GM21528 (cell line): Measurements from ENCODE around the gene DESI2.

Experiments
- ATAC-seq: cut with Tn5 transposase; IDR thresholded peaks from one replicate; pipeline ENCODE4 v1.9.1; 2021; ENCODE audit warnings: mild to moderate bottlenecking, moderate library complexity; ENCODE audit not compliant: unreplicated experiment, low FRiP score

The DESI2 gene

DNA sequence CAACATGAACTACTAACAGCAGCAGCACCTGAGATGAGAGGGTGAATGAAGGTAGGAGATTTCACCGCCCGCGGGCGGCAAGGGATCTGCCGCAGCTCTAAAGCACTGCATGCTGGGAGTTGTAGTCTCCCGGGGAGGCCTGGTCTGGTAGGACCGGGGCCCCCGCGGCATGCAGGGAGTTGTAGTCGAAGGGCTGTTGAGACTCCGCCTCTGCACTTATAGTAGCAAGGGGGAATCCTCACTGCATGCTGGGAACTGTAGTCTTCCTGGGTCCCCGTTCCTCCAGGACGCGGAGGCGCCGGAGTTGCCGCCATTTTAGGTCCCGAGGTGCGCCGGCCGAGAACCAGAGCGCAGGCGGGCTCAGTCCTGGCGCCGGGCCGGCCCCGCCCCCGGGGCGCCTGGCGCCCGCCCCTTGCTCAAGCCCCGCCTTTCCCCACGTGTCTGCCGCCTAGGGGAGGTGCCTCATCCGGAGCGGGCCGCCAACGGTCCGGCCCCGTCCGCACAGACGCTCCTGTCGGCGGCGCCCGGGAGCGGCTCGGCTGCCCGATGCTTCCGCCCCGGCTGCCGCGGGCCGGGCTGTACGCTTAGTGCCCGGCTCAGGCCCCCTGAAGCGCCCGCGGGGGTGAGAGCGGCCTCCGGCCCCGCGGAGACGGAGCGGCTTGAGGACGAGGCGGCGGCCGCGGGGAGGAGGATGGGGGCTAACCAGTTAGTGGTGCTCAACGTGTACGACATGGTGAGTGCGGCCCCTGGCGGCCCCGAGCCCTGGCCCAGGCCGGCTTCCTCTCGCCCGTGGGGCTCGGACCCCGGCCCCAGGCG lies at the start of gene DESI2:
Gene DESI2, plus strand, starts transcription at position 504 of the 816 bp plus-strand sequence. Its CDS starts 188 bp downstream, at position 692.
- peak; percentile 98 for ATAC-seq

DNA sequence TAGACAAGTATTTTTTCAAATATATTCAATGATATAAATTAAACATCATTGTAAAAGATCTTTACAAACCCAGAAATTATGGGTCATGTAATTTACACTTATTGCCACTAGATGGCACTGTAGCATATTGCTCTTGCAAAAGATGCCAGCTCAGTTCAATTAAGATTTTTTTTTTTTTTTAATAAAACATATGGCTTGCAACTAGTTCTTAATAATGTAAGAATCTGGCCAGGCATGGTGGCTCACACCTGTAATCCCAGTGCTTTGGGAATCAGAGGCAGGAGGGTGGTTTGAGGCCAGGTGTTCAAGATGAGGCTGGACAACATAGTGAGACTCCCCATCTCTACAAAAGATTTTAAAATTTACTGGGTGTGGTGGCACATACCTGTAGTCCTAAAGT lies 49.4 kb upstream of the DESI2 start:
- no peak for ATAC-seq

DNA sequence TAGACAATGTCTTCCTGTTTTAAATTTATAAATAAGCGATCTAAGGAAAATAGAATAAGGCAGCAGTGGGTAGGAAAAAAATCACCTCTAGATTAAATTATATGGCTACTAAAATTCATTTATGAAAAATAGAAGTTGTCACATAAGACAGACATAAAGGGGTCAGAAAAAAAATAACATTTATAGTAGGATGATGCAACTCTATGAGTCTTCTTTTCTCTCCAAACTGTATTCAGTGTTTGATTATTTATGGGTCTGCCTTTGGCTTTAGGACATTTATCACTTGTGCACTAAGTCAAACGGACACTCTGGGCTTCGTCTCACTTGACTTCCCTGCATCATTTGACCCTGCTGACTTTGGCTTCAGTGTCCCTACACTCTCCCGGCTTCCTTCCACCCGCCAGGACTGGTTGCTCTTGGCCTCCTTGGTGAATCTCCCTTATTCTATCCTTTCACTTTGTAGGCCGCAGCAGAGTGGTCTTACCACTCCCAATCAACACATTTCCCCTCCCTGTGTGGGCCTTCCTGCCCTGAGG lies 47.0 kb upstream of the DESI2 start:
- ATAC-seq: no peak

DNA sequence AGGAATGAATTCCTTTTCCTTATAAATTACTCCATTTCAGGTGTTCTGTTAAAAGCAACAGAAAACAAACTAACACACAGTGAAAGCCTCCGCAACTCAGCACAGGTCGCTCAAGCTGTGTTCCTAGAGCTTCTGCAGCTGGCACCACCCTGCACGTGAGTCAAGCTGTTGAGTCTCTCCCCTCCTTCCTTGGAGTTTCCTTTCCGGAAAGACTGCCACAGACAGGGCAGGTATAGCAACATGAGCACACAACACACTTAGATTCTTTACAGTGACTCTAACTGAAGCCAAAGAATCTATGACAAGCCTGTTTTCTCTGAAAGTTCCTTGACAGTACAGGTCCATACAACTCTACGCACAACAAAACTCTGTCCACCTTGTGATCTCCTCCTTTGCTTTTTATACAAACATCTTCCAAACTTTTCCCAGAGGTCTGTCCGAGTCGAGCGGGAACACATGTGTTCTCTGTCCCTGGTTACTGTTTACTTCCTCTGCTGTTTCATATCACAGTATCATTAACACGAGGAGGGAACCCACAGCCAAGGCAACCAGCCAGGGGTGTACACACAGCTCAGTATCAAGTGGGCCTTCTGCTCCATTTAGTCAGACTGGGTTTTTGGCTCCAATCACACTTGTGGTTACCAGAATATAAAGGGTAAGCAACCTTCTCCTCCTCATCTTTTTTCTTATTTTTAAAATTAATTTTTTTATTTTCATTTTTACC lies 38.7 kb upstream of the DESI2 start:
- no peak for ATAC-seq

DNA sequence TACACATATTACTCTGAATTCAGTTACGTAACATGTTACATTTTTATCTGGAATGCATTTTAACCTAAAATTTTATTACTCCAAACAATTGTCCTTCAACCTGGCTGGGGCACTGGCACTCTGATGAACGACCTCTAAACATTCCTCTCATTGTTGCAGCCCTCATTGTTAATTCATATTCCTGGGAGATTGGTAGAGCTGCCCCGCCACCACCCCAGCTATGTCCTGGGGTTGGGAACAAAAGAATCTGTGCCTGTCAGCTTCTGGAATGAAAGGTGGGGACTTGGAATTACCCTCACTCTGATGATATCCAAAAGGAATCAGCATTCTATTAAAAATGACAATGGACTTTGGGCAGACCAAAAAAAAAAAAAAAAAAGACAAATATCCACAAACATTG lies 38.0 kb upstream of the DESI2 start:
- ATAC-seq: no peak

DNA sequence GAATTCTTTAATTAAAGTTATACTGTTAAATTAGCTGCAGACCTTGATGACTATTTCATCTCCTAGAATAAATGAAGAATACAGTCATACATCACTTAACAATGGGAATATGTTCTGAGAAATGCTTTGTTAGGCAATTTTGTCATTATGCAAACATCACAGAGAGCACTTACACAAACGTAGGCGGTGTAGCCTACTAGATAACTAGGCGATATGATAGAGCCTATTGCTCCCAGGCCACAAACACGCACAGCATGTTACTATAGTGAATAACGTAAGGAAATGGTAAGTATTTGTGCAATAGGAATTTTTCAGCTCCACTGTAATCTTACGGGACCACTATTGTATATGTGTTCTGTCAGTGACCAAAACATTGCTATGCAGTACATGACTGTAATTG lies 37.6 kb upstream of the DESI2 start:
- no peak for ATAC-seq

DNA sequence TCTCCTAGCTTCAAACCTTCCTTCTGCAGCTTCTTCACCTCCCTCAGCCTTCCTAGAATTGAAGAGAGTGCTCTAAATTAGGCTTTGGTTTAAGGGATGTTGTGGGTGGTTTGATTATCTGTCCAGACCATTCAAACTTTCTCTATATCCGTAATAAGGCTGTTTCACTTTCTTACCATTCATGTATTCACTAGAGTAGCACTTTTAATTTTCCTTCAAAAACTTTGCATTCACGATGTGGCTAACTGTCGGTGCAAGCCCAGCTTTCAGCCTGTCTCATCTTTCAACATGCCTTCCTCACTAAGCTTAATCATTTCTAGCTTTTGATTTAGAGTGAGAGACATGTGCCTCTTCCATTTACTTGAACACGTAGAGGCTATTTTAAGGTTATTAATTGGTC lies 26.2 kb upstream of the DESI2 start:
- ATAC-seq: no peak

DNA sequence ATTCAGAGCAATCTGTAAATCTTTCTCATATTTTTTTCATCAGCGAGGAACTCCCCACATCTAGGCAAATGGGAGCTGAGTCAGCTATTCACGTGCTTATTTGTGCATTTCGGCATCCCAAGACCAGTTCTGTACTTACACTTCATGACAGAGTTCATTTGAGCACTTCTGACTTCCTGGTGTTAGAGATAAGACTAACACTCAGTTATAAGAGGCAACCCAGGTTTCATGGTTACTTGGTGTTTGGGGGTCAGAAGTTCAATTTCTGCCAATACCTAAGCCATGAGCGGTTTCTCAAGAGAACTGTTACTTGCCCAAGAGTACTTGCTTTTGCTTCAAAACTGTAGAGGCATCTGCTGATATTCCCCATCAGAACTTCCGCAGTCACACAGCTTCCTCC lies 24.1 kb upstream of the DESI2 start:
- ATAC-seq: no peak

DNA sequence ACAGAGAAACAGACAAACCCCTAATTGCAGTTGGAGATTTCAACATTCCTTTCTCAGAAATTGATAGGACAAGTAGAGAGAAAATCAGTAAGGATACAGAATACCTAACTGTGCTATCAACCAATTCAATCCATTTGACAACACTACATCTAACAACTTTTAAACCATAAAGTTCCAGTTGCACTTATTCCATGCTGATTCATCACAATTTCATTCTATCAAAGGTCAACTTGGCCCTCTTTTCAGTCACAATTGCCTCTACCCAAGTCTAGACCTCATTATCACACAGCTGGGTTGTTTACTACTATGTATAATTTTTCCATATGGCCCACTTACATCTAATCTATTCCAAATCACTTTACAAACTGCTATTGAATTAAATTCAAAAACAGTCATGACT lies 19.8 kb upstream of the DESI2 start:
- ATAC-seq: no peak

DNA sequence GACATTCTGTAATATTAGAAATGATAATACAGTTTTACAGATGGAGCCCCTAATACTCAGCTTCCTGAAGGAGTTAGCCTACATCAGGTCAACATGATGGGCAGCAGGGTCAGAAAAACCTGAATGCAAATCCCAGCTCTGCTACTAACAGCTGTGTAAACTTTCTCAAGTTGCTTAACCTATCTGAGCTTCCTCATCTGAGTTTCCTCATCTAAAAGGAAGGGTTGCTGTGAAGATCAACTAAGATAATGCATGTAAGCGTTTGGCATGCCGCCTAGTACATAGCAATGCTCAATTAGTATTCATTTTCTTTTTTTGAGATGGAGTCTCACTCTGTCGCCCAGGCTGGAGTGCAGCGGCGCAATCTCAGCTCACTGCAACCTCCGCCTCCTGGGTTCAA lies 18.4 kb upstream of the DESI2 start:
- ATAC-seq: no peak

DNA sequence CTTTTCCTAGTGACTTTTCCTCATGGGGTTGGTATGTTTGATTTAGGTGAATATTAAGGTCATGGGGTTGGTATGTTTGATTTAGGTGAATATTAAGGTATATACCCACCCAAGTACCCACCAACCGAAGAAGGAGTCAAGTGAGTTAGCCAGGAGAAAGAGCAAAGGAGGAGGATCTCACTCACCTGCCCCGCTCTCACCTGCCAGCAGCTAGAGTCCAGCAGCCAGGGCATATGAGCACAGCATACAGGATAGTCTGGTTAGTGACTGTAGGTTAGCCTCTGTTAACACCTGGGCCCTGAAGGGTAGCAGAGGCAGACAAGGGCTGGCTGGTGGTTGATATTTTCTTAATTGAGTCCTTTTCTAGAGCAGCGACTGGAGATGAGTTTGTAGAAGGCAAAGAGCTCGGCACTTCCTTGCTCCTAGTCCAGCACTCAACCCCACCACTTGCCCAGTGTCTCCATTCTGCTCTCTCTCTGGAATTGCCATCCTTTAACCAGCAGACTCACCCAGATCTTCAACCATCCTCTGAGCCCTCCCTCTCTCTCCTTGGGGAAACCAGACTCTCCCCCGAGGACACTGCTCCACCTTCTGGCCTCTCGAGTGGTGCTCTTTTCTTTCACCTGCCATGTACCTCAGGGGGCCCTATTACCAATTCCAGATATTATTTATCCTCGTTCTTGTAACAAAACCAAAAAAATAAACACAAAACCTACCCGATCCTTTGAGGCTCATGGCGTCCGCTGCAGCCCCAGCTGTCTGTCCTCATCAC lies 16.3 kb upstream of the DESI2 start:
- ATAC-seq: no peak

DNA sequence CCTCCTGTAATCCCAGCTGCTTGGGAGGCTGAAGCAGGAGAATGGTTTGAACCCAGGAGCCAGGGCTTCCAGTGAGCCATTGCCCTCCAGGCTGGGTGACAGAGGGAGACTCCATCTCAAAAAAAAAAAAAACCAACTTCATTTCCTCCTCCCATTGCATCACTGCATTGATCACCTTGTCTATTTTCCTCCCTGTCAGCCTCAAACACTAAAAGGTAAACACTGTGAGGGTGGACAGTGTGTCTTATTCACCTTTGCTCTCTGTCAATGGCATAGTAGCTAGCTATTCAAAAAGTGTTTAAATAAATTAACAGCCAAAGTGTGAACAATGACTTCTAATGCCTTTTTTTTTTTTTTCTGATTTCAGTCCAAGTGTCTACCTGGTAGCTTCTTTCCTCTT lies 13.4 kb upstream of the DESI2 start:
- no peak for ATAC-seq

DNA sequence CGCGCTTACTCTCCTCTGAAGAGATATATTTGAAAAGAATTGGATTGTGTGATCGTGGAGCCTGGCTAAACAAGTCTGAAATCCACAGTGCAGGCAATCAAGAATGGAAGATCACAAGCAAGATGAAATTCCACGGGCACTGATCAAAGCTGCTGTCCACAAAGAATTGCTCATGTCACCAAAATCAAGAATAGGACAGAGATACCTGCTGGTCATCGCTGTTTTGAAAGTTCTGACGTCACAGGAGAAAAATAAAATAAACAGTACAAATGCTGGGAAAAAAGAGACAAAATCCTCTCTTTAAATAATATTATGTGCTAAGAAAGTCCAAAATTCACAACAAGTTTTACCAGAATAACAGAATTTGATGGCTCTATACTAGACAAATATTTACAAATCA lies 12.0 kb upstream of the DESI2 start:
- no peak for ATAC-seq

DNA sequence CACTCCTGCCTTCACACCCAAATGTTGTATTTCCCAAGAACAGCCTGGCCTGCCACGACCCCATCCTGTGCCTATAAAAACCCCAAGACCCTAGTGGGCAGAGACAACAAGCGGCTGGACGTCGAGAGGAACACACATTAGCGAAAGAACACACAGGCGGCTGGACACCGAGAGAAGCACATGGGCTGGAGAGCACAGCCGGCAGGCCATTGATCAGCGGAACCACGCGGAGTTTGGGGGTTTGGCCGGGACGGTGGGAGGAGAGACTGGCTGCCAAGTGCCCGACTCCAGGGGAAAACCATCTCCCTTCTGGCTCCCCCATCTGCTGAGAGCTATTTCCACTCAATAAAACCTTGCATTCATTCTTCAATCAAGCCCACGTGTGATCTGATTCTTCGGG lies 10.4 kb upstream of the DESI2 start:
- ATAC-seq: no peak

DNA sequence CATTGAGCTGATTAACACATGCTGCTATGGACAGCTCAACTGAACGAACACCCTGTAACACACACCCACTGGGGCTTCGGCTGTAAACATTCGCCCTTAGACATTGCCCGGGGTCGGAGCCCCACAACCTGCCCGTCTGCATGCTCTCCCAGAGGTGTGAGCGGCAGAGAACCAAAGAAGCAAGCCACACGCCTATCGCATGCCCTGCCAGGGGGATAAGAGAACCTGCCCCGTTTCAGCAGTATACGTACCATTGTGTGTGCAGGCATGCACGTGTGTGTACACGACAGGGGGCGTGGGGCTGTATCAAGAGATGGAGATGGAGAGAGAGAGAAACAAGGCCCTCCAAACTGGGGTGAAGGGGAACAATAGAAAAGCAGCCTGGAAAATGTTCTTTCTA lies 9.9 kb upstream of the DESI2 start:
- ATAC-seq: no peak

DNA sequence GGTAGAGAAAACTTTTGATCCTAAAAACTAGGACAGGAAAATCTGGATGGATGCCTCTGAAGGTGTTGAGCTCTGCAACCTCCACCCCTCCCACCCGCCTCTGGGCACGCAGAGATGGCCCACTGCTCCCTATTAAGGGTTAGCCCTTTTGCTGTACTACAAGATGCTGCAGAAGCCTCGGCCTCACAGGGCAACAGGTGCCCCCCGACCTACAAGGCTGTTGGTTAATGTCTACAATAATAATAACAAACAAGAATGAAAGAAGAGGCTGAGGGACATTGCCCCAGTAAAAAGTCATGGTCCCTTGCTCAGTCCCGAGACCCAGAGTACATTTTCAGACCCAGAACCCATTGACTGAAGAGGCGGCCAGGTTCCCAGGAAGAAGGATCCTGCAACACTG lies 7.5 kb upstream of the DESI2 start:
- no peak for ATAC-seq

DNA sequence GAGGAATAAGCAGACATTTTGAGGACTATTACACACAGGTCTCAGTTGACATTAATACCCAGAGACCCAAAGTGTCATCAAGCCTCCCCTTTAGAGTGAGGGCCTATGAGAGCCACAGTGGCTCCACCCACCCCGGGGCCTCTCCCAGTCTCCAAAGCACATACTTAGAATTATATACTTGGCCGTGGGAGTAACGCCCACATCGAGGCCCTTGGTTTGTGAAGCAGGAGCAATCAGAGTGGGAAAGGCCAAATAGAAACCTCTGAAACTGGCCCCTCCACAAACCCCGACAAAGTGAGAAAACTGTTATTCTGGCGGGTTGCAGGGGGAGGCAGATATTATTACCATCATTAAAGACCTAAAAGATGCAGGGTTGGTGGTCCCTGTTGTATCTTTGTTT lies 7.0 kb upstream of the DESI2 start:
- no peak for ATAC-seq

DNA sequence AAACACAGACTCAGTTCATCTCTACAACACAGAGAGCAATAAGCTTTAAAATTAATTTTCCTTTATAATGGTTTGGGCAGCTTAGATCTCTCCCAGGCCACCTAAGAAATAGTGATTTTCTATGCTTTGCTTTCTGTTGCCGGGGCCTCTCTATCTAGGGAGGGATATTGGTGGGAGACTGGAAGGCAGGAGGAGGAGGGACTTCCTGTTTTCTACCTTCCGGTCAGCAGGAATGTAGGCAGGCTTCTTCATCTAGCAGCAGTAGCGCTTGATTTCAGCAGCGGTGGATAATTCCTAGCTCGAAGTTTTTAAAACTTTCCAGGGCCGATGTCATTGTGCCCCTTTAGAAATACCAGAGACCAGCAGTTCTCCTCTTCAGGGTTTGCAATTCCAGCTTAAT lies 5.1 kb upstream of the DESI2 start:
- ATAC-seq: no peak

DNA sequence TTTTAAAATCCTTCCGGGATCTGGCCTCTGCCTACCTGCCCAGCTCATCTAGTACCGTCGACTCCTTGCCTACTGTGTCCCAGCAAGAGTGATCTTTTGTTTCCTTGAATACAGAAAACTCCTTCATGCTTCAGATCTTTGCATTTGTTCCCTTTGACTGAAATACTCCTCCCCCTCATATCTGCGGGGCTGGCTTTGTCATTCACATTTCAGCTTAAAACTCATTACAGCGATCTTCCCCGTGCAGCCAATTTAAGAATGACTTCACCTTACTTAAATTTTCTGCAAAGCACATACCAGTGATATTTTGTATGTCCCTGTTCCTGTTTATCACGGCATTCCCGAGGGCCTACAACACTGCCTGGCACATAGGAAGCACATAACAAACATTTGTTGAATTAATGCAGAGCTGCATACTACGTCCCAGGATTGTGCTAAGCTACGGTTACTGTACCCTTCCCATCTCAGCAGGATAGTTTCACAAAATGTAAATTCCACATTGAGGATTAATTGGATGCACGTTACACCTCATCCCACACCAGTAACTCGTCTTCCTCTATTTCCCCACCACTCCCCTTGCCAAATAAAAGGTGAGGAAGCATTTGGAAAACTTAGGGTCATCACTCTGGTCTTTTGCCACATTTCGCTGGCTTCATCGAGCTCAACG lies 837 bp upstream of the DESI2 start:
- no peak for ATAC-seq

DNA sequence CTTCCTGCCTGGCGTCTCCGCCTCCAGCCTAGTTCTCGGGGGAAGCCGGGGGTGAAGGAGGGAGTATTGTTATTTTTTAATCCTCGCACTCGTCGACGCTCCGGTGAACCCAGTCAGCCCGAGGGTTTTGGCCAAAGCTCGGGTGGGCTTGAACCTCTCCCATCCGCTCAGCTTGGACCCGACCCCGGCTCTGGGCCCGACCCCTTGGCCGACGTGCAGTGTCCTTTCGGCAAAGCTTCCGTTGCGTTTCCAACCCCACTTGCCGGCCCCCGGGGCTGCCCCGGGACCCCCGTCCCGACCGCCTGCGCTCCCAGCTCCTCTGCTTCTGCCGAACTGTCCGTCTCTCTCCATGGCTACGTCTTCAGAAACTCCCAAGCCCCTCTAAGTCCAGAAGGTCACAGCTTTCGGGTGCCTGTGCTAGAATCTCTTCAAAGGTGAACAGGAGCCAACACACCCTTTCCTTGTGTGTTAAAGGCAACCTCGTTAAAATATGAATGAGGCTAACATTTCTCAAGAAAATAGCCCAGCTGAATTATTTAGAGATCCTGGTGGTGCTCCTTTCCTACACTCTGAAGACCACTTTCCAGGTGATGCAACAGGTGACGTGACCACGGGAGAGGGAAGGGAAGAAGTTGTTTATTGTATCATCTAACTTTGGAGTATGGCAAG lies 647 bp downstream of the DESI2 start:
- ATAC-seq: no peak
